GF-D8 (cell line): ENCODE results near the gene PREP.

Source experiments
- DNase-seq: peaks from one replicate; lab custom pipeline; 2025; lab: John Stamatoyannopoulos, UW

PREP gene

DNA sequence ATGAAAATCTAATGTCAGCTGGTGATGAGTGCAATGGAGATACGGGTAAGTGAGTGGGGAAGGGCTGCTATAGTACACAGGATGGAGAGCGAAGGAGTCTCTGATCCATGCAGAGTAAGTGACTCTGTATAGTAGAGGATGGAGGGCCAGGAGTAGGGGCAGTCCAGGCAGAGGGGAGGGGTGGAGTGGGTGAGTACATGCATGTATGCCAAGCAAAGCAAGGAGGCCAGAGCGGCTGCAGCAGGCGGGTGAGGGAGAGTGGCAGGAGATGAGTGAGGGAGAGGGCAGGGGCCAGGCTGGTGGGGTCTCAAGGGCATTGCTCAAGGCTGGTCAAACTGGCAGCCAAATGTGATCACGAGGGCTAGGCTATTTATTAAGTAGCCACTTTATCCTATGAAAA is 94.0 kb downstream of the PREP start:
- DNase-seq: no peak

GRCh38 chr6:105305521-105305920 is 97.4 kb downstream of the PREP start:
- no peak for DNase-seq

GRCh38 chr6:105304825-105305224 is 98.1 kb downstream of the PREP start:
- no peak for DNase-seq

- no peak for DNase-seq
These were observed 98.5 kb downstream of the PREP start for GRCh38 chr6:105304366-105304765.

DNA sequence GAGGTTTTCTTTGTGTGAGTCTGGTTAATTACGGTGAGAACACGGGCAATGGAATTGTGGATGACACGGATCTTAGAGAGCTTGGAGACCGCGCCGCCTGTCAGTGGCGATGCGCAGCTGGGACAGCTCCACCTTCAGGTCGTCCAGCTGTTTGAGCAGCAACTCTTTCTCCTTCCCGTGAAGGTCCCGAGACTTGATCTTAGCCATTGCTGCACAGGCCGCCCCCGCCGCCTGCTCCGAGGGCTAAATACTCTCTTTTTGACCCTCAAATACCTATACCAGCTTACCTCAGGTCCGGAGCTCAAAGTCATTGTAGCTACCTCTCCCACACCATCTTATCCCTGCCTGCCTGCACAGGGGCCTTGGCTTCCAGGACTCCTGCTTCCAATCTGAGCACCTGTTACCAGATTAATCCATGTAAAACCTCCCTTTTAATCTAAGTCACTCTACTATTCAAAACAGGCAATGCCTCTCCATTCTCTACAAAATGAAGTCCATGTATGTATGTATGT is 100.2 kb downstream of the PREP start:
- DNase-seq: no peak

- no peak for DNase-seq
These were observed 100.9 kb downstream of the PREP start for GRCh38 chr6:105301756-105302616.

- no peak for DNase-seq
These were observed 101.8 kb downstream of the PREP start for GRCh38 chr6:105301072-105301503.

DNA sequence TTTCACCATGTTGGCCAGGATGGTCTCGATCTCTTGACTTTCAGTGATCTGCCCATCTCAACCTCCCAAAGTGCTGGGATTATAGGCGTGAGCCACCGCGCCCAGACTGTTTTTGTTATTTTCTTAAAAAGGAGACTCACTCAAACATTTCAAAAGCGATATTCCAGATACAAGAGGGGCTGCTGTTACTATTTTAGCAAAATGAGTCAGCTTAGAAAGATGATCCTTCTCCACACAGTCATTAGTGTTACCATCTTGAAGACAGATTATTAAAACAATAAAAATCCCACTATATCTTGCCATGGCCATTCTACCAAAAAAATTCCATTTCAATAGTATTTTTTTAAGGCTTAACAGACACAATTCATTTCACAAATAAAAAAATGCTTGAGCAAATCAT is 102.8 kb downstream of the PREP start:
- DNase-seq: no peak

- no peak for DNase-seq
These were observed 108.8 kb downstream of the PREP start for GRCh38 chr6:105294129-105294528.

- no peak for DNase-seq
These were observed 110.1 kb downstream of the PREP start for GRCh38 chr6:105292689-105293339.

GRCh38 chr6:105291525-105291924 is 111.4 kb downstream of the PREP start:
- no peak for DNase-seq

DNA sequence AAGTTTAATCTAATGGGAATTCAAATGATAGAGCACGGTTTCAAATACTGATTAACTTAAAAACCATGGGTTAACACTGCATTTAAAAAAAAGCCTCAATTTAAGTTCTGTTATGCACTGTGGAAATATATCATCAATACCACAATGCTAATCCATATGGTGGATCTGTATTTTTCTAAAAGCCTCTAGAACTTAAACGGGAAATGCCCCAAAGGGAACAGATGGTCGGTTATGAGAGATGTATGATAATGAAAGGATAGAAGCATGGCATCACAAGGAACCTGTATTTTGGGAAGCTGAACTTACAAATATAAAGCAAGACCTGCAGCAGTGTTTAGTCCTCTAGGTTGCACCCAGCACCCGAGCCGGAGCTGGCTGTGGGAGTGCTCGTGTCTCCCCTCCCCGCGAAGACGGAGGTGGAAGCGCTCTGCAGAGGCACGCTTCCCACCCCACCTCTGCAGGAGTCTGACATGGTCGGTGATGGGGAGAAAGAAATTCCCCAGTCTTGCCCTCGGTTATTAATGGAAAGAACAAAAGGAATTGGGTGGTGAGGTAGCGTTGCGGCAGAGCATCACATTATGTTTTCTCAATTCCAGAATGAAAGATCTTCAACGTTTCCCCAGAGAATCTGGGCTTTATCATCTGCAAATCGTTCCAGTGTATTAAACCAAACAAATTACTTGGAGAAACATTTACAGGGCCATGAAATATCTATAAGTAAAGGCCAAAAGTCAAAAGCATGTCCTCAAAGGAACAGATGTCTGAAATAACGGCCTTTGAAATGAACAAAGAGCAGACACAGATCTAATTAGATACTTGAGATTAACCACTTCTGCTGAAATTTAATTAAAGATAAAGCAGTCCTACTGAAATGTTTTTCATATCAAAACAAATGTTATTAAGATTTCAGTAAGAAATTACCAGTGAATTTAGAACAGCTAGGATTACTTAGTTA is 120.0 kb downstream of the PREP start:
- no peak for DNase-seq

- no peak for DNase-seq
These were observed 122.8 kb downstream of the PREP start for GRCh38 chr6:105280033-105280432.

- no peak for DNase-seq
These were observed 123.4 kb downstream of the PREP start for GRCh38 chr6:105279463-105279862.

DNA sequence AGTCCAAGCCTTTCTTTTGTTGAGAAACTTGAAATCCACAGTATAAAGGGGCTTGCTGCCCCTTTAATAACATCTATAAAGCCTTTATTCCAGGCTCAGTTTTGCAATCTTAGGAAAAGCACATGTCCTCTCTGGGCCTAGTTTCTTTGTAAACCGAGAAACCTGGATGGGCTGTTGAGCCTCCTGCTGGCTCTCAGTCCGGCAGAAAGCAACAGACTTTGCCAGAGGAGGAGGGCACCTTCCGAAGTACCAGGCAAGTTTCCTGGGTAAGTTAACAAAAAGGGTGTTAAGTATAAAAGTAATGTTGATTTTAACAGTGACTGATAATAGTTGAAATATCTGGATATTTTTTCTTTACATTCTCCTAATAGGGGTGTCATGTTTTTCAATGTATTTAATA is 124.1 kb downstream of the PREP start:
- no peak for DNase-seq

GRCh38 chr6:105278035-105278434 is 124.8 kb downstream of the PREP start:
- no peak for DNase-seq

DNA sequence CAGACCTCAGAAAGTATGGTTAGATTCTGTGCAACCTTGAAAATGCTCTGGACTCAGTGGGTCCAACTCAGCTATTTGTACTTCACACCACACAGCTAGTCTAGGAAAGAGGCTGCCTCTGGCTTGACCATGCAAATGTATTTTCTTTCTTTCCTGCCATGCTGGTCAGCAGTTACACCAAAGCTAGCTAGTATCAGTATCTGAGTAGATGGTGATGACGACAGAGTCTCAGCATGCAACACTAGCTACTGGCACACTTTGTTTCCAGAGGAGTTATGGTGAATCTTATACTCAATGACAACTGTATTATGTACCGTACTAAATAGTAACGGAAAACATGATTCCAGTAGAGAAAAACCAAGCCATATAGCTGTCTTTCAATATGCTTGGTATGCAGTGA is 126.5 kb downstream of the PREP start:
- DNase-seq: no peak

DNA sequence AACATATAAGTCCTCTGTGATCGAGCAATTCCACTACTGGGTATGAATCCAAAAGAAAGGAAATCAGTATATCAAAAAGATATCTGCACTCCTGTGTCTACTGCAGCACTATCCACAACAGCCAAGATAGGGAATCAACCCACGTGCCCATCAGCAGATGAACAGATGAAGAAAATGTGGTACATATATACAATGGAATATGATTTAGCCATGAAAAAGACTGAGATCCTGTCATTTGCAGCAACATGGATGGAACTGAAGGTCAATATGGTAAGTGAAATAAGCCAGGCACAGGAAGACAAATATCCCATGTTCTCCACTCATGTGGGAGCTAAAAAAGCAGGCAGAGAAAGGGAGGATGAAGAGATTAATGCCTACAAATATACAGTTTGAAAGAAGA is 127.3 kb downstream of the PREP start:
- DNase-seq: no peak

- no peak for DNase-seq
These were observed 128.2 kb downstream of the PREP start for GRCh38 chr6:105274678-105275077.

DNA sequence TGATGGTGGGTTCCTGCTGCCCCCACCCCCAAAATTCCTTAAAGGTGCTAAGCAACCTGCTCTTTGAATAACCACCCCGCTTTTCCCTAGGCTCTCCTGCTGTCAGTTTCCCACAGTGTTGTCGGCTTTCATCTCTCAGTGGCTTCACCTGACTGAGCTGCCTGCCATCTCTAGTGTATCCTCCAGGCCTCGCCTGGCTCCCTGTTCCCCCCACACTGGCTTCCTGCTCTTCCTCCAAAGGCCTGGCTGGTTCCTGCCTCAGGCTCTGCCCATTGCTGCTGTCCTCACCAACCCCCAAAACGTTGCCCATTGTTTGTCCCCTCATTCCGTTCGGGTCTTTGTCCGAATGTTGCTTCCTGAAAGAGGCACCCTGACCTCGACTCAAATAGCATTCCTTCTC is 129.3 kb downstream of the PREP start:
- DNase-seq: no peak

DNA sequence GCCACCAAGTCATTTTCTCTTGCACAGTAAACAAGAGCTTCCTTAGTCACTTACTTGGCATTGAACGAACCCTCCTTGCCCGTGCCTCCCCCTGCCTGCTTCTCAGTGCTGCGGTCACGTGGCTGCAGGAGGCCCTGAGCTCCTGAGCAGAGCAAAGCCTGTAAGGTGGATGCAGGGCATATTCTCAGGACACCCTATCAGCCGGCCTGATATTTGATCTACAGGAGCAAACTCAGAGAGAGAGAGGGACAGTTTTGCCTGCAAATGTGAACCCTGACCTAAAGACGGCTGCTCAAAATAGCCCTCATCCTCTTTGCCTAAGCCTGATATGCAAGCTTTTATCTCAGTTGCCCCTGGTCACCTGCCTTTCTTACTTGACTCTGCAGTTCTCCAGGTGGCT is 130.1 kb downstream of the PREP start:
- DNase-seq: no peak

DNA sequence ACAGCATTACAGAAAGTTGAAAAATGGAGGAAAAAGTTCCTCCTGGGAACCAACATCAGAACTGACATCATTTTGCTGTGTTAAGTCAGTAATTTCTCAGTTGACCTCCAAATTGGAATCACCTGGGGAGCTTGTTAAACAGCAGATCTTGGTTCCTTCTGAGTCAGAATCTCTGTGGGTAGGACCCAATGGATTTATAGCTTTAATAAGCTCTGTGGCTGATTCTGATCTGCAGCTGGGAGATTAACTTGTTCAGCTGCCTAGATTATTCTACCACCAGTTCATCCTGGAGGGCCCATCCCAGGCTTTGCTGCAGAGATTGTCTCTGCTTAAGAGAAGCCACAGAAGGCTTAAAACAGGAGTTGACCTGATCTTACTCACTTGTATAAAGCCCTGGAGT is 132.4 kb downstream of the PREP start:
- no peak for DNase-seq
